Astrocyte (in vitro differentiated cells and primary cell): ENCODE data around the gene RAPGEF6.

Source experiments
- EZH2 ChIP-seq: IDR thresholded peaks from 2 replicates; pipeline ENCODE4 v1.6.1; 2012; ENCODE audit warnings: mild to moderate bottlenecking, low read length, inconsistent platforms; ENCODE audit not compliant: insufficient read depth
- TF ChIP-seq, protein P1 (sequence below): IDR thresholded peaks from 2 replicates; pipeline ENCODE4 v1.5.1; 2011; ENCODE audit warnings: low read depth, mild to moderate bottlenecking, inconsistent platforms, low read length, moderate library complexity; ENCODE audit not compliant: insufficient read depth

DNA sequence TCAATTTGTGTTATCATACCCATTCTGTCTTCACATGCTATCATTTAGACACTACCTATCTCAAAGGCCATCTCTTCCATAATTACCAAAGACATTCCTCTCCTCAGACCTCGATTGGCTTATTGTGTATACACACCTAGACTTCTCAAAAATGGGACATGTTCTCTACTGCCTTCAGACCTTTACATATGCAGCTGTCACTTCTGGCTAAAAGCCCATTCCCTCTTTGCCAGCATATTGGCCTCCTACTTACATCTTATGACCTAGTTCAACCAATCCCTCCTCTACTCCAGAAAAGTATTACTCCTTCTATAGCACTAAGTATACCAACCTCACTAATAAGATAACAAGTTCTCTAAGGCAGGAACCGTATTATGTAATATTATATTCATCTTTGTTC, 84.4 kb downstream of the RAPGEF6 start:
- TF ChIP-seq, protein P1, sequence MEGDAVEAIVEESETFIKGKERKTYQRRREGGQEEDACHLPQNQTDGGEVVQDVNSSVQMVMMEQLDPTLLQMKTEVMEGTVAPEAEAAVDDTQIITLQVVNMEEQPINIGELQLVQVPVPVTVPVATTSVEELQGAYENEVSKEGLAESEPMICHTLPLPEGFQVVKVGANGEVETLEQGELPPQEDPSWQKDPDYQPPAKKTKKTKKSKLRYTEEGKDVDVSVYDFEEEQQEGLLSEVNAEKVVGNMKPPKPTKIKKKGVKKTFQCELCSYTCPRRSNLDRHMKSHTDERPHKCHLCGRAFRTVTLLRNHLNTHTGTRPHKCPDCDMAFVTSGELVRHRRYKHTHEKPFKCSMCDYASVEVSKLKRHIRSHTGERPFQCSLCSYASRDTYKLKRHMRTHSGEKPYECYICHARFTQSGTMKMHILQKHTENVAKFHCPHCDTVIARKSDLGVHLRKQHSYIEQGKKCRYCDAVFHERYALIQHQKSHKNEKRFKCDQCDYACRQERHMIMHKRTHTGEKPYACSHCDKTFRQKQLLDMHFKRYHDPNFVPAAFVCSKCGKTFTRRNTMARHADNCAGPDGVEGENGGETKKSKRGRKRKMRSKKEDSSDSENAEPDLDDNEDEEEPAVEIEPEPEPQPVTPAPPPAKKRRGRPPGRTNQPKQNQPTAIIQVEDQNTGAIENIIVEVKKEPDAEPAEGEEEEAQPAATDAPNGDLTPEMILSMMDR, result no peak
- no peak for TF ChIP-seq EZH2
